HepG2 (cell line): Measurements from ENCODE around the gene MMP24OS. TPM values are rescaled to one million over a fixed set of nuclear protein-coding genes. Genes with fewer than 3 reads are reported as not detected.
A peak's percentile ranks its signal among the peaks of the same experiment; 100 is the strongest.

Experiments used
- CC2D1A ChIP-seq: sonication (generic); formaldehyde crosslinking; IDR thresholded peaks from 2 replicates; pipeline ENCODE4 v1.8.1; 2023; ENCODE audit warnings: mild to moderate bottlenecking, missing genetic modification reagents
- CENPT ChIP-seq: sonication (generic); formaldehyde crosslinking; IDR thresholded peaks from 2 replicates; pipeline ENCODE4 v1.8.0; 2022; ENCODE audit warnings: low read depth, mild to moderate bottlenecking, moderate library complexity, missing genetic modification reagents
- CENPX ChIP-seq: sonication (generic); formaldehyde crosslinking; IDR thresholded peaks from 2 replicates; pipeline ENCODE4 v1.9.0; 2021; ENCODE audit warnings: mild to moderate bottlenecking, missing genetic modification reagents, moderate library complexity
- HINFP ChIP-seq: sonication (generic); formaldehyde crosslinking; IDR thresholded peaks from 2 replicates; pipeline ENCODE4 v1.4.0; 2020; ENCODE audit warnings: low read depth, mild to moderate bottlenecking, missing genetic modification reagents
- JUND ChIP-seq: sonication (generic); formaldehyde crosslinking; IDR thresholded peaks from 2 replicates; pipeline ENCODE4 v1.8.0; 2022; ENCODE audit warnings: mild to moderate bottlenecking, missing genetic modification reagents
- KDM2A ChIP-seq: sonication (generic); formaldehyde crosslinking; IDR thresholded peaks from 2 replicates; pipeline ENCODE4 v1.4.0; 2020; ENCODE audit warnings: low read depth, missing genetic modification reagents, borderline replicate concordance
- LCORL ChIP-seq, 2 experiments: fragments of 450-650 bp in 1 of 2; sonication (generic) in 1 of 2; formaldehyde crosslinking in 1 of 2; IDR thresholded peaks; 2 replicates each; pipeline versions ENCODE4 v1.5.0 to v1.6.1; 2017 to 2020; ENCODE audit warnings: antibody characterized with exemption in 1 of 2, missing genetic modification reagents in 1 of 2
- MTF2 ChIP-seq: sonication (generic); formaldehyde crosslinking; IDR thresholded peaks from 2 replicates; pipeline ENCODE4 v1.5.0; 2020; ENCODE audit warnings: missing genetic modification reagents, borderline replicate concordance
- NCOR1 ChIP-seq: fragments of 200-600 bp; sonication (generic); IDR thresholded peaks from 2 replicates; pipeline ENCODE4 v1.7.0; 2017; ENCODE audit warnings: antibody characterized with exemption, low read length, borderline replicate concordance
- PHF20 ChIP-seq: sonication (generic); formaldehyde crosslinking; IDR thresholded peaks from 2 replicates; pipeline ENCODE4 v1.5.0; 2020; ENCODE audit warnings: mild to moderate bottlenecking, missing genetic modification reagents
- RBFOX2 ChIP-seq: fragments of 200-400 bp; formaldehyde crosslinking; IDR thresholded peaks from 2 replicates; pipeline ENCODE4 v1.6.1; 2017; ENCODE audit warnings: low read depth, mild to moderate bottlenecking, low read length
- RFXAP ChIP-seq: sonication (generic); formaldehyde crosslinking; IDR thresholded peaks from 2 replicates; pipeline ENCODE4 v1.4.0; 2020; ENCODE audit warnings: missing genetic modification reagents, borderline replicate concordance
- SIN3A ChIP-seq: IDR thresholded peaks from 2 replicates; pipeline ENCODE4 v1.6.1; 2011; ENCODE audit warnings: low read depth, mild to moderate bottlenecking, control low read depth, low read length, borderline replicate concordance
- TRIM22 ChIP-seq: fragments of 450-650 bp; IDR thresholded peaks from 2 replicates; pipeline ENCODE4 v1.6.1; 2017
- ZBTB14 ChIP-seq: sonication (generic); formaldehyde crosslinking; IDR thresholded peaks from 2 replicates; pipeline ENCODE4 v1.4.0; 2020; ENCODE audit warnings: missing genetic modification reagents
- ZMAT5 ChIP-seq: sonication (generic); formaldehyde crosslinking; IDR thresholded peaks from 2 replicates; pipeline ENCODE4 v1.5.0; 2020; ENCODE audit warnings: mild to moderate bottlenecking, low read depth, missing genetic modification reagents, borderline replicate concordance
- ZNF180 ChIP-seq: sonication (generic); formaldehyde crosslinking; IDR thresholded peaks from 2 replicates; pipeline ENCODE4 v1.4.0; 2020; ENCODE audit warnings: low read depth, missing genetic modification reagents, borderline replicate concordance
- ZNF451 ChIP-seq: sonication (generic); formaldehyde crosslinking; IDR thresholded peaks from 2 replicates; pipeline ENCODE4 v1.5.0; 2020; ENCODE audit warnings: mild to moderate bottlenecking, missing genetic modification reagents
- ZNF543 ChIP-seq: sonication (generic); formaldehyde crosslinking; IDR thresholded peaks from 2 replicates; pipeline ENCODE4 v1.4.0; 2020; ENCODE audit warnings: mild to moderate bottlenecking, missing genetic modification reagents
- ZNF644 ChIP-seq: IDR thresholded peaks from 2 replicates; pipeline ENCODE4 v1.6.1; 2016; ENCODE audit warnings: low read depth
- ZNF749 ChIP-seq: sonication (generic); formaldehyde crosslinking; IDR thresholded peaks from 2 replicates; pipeline ENCODE4 v1.8.0; 2022; ENCODE audit warnings: mild to moderate bottlenecking, missing genetic modification reagents, moderate library complexity, borderline replicate concordance
- ZNF792 ChIP-seq: IDR thresholded peaks from 2 replicates; pipeline ENCODE4 v1.6.1; 2016
- ZNF839 ChIP-seq: sonication (generic); formaldehyde crosslinking; IDR thresholded peaks from 2 replicates; pipeline ENCODE4 v1.4.0; 2020; ENCODE audit warnings: missing genetic modification reagents, mild to moderate bottlenecking, borderline replicate concordance
- polyA plus RNA-seq, 8 experiments: library from polyadenylated mRNA; depleted of rRNA in 3 of 8; stranded (reverse) in 7 of 8; unstranded in 1 of 8; fragments of >200 nt; fragmentation: Illumina TruSeq in 4 of 8; extraction: Trizol in 4 of 8; gene quantifications; 2 replicates each; pipeline versions ENCODE4 v1.2.1 to v1.2.3, GENCODE V29; 2011 to 2016; ENCODE audit warnings: low read depth in 4 of 8, missing spikeins in 1 of 8, mixed read lengths in 1 of 8; ENCODE audit not compliant: insufficient read depth in 1 of 8
- total RNA-seq, 5 experiments: library from RNA; depleted of rRNA; stranded (reverse); fragments of >200 nt; fragmentation: Illumina TruSeq; extraction: Trizol; gene quantifications; 2 replicates each; pipeline ENCODE4 v1.2.3, GENCODE V29; 2016; ENCODE audit warnings: low read depth in 1 of 5

Gene MMP24OS
- total and polyA plus RNA-seq, 2 of the 13 experiments (the other 11 are each of a cell fraction or from before 2014, with no cell fraction given): 6.0 to 8.5 TPM

- TF ChIP-seq KDM2A (CRISPR knock-in tag) (peak; percentile 83), ZNF180 (CRISPR knock-in tag) (no peak), CENPX (CRISPR knock-in tag) (no peak), ZMAT5 (CRISPR knock-in tag) (no peak), ZNF543 (CRISPR knock-in tag) (no peak), PHF20 (CRISPR knock-in tag) (peak; percentile 28; the same call in 1 of the 2 replicates), ZNF644 (CRISPR knock-in tag) (no peak), CC2D1A (no peak), ZNF839 (CRISPR knock-in tag) (no peak), ZNF792 (CRISPR knock-in tag) (peak; percentile 80; the same call in 1 of the 2 replicates), MTF2 (CRISPR knock-in tag) (peak; percentile 69; the same call in 1 of the 2 replicates), RBFOX2 (peak; percentile 29), HINFP (CRISPR knock-in tag) (no peak), NCOR1 (peak; percentile 75; the same call in 1 of the 2 replicates), CENPT (CRISPR knock-in tag) (peak; percentile 85), SIN3A (no peak; the same call in 1 of the 2 replicates), JUND (CRISPR knock-in tag) (0 out of 2 replicates have a peak, but pooled peaks have one; percentile 6), ZNF749 (CRISPR knock-in tag) (no peak), TRIM22 (no peak), ZBTB14 (no peak), LCORL (IDR thresholded peaks at IDR 0.05) (no peak), LCORL (CRISPR knock-in tag; IDR thresholded peaks at IDR 0.05) (peak; percentile 77; the same call in 1 of the 2 replicates), ZNF451 (CRISPR knock-in tag) (no peak), RFXAP (CRISPR knock-in tag) (0 out of 2 replicates have a peak, but pooled peaks have one; percentile 11)
Measured at GRCh38 chr20:35286077-35286898, 8.4 kb upstream of the MMP24OS start (continued).
